ENCODE results near the gene PEX26.

Gene PEX26

DNA sequence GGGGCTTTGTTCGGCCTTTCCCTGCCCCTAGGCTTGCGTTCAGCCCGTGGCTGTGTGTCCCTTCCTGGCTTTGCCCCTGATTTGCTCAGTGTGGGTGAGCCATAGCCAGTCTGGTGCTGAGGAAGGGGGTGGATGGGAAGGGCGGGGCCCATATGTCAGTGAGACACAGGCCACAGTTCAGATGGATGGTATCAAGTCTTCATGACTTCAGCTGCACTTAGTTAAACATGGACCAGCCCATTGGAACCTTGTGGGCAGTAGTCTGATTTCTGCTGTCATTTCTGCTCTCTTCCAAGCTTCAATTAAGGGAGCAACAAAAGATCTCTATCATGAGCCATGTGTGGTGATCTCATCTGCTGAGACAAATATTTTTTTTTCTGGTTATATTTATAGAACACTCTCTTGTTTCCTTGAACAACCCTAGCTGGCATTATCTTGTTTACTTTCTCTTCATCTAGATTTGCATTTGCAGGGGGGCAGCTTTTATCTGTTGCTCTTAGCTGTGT is 21.6 kb upstream of the PEX26 start:
- in situ Hi-C loops (cut with MboI; ENCODE audit: low sequenced_read_pairs): loop anchor here (25.0 kb wide), 1 partner anchor 494 kb away; the partner anchor contains the start of gene SLC25A18

DNA sequence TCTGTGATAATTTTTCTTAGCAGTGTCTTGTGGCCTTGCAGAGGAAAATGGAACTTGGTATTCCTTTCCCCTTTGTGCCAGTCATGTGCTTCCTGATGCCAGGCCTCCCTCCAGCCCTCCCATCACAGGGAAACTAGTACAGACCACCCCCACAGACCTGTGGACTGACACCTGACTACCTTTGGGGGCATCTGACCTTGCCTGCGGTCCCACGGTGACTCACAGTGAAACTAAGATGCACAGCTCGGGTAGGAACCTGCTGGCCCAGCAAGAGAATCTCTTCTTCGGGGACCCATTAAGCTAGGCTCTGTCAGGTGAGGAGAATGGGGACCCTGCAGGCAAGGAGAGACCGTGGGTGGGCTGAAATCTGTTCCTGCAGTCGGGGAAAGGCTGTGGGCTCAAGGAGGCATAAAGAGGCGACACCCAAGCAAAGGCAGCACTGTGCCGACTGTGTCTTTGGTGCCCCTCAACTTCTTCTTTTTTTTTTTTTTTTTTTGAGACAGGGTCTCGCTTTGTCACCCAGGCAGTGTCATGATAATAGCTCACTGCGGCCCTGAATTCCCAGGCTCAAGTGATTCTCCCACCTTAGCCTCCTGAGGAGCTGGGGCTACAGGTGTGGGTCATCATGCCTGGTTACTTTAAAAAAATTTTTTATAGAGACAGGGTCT is 20.8 kb upstream of the PEX26 start:
- in situ Hi-C loops (cut with MboI; ENCODE audit: low sequenced_read_pairs): loop anchor here (25.0 kb wide), 1 partner anchor 495 kb away; the partner anchor contains the start of gene SLC25A18

DNA sequence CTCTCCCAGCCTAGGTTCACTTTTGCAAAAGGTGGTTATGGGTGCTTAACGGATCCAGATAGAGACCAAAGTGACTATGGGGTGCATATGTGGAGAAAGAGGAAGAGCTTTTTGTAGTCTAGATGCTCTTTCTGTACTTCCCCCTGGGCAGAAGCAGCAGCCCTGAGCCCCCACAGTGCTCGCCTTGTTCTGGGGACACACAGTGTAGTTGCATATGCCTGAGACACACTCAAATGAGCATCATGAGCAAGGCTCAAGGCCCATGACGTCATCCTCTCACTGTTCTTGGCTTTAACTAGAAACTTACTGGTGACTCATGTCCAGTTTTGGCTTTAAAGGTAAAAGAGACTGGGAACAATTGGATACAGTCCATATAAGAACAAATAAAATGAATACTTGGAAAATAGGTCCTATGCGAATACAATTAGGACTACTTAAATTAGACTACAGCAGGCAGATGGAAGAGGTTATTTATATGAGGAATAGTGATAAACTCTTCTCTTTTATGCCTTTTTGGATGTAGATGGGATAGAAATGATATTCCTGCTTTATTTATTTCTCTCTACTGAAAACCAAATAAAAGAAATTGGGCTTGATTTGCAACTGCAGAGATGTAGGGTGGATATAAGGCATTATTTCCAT is 20.1 kb upstream of the PEX26 start:
- in situ Hi-C loops (cut with MboI; ENCODE audit: low sequenced_read_pairs): loop anchor here (25.0 kb wide), 1 partner anchor 495 kb away; the partner anchor contains the start of gene SLC25A18

DNA sequence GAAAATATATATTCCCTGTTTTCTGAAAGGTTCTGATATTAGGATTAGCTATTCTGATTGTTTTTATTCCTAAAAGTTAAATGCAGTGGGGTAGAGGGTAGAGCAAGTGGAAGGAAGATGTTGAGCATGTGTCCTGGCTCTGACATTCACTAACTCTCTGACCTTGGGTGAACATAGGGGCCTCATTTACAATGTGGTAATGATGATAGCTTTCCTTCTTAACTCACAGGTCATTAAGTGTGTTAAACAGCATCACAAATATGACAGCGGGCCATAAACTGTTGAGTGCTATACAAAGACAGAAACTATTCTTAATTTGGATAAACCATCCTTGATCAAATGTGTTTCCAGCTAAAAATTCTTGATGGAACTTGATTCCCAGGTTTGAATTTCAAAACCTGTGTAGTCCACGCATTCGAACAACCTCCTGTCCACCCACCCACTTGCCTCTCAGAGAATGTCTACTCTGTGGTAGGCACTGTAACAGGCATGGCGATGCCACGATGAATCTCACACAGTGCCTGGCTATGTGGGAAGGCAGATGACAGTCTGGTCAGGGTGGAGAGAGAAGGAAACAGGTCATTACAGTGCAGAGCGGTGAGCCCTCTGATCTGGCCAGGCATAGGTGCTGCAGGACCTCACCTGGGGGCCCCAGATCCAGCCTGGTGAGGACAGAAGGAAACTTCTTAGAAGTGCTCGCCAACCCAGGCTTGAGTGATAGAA is 19.3 kb upstream of the PEX26 start:
- in situ Hi-C loops (cut with MboI; ENCODE audit: low sequenced_read_pairs): loop anchor here (25.0 kb wide), 1 partner anchor 496 kb away; the partner anchor contains the start of gene SLC25A18

DNA sequence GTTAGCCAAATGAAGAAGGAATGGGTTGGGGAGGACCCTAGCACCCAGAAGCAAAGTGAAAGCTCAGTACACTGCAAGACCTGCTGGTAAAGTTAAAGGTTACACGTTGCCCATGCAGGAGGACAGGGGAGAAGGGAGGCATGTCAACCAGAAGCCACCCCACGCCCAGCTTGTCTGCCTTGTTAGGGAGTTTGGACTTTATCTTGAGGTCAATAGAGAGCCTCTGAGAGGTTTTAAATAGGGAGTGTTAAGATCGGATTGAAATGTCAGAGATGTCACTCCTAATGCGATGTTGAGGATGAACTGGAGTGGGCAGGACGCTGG is 18.7 kb upstream of the PEX26 start:
- in situ Hi-C loops (cut with MboI; ENCODE audit: low sequenced_read_pairs): loop anchor here (25.0 kb wide), 1 partner anchor 497 kb away; the partner anchor contains the start of gene SLC25A18

GRCh38 chr22:18059473-18059872 is 18.3 kb upstream of the PEX26 start:
- in situ Hi-C loops (cut with MboI; ENCODE audit: low sequenced_read_pairs): loop anchor here (25.0 kb wide), 1 partner anchor 497 kb away; the partner anchor contains the start of gene SLC25A18

- in situ Hi-C loops (cut with MboI; ENCODE audit: low sequenced_read_pairs): loop anchor here (10.0 to 25.0 kb wide), 2 partner anchors 225 to 498 kb away; partner anchors contain the start of gene SLC25A18
Measured at GRCh38 chr22:18059991-18060390, 17.8 kb upstream of the PEX26 start.

- in situ Hi-C loops (cut with MboI; ENCODE audit: low sequenced_read_pairs): loop anchor here (10.0 to 25.0 kb wide), 2 partner anchors 226 to 499 kb away; partner anchors contain the start of gene SLC25A18
Measured at GRCh38 chr22:18060646-18061620, 16.9 kb upstream of the PEX26 start.

GRCh38 chr22:18062421-18062820 is 15.4 kb upstream of the PEX26 start:
- in situ Hi-C loops (cut with MboI; ENCODE audit: low sequenced_read_pairs): loop anchor here (10.0 to 25.0 kb wide), 2 partner anchors 228 to 500 kb away; partner anchors contain the start of gene SLC25A18

- in situ Hi-C loops (cut with MboI; ENCODE audit: low sequenced_read_pairs): loop anchor here (10.0 to 25.0 kb wide), 2 partner anchors 229 to 501 kb away; partner anchors contain the start of gene SLC25A18
Measured at GRCh38 chr22:18063306-18063705, 14.5 kb upstream of the PEX26 start.

DNA sequence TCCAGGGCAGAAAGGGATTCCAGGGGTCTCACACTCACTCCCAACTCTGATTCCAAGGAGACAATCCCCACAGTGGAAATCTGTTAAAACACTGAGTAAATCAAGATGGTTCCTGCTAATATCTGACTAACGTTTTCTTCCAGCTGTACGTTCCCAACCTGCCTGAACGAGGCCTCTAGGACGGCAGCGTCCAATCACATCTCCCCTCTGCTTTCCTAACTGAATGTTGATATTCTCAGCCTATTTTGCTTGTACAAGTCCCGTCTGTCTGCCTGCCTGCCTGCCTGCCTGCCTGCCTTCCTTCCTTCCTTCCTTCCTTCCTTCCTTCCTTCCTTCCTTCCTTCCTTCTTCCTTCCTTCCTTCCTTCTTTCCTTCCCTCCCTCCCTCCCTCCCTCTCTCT is 14.1 kb upstream of the PEX26 start:
- in situ Hi-C loops (cut with MboI; ENCODE audit: low sequenced_read_pairs): loop anchor here (10.0 to 25.0 kb wide), 2 partner anchors 229 to 501 kb away; partner anchors contain the start of gene SLC25A18

- in situ Hi-C loops (cut with MboI; ENCODE audit: low sequenced_read_pairs): loop anchor here (10.0 to 25.0 kb wide), 2 partner anchors 230 to 502 kb away; partner anchors contain the start of gene SLC25A18
Measured at GRCh38 chr22:18064636-18065035, 13.2 kb upstream of the PEX26 start.

GRCh38 chr22:18065256-18065655 is 12.5 kb upstream of the PEX26 start:
- in situ Hi-C loops (cut with MboI; ENCODE audit: low sequenced_read_pairs): loop anchor here (10.0 to 25.0 kb wide), 2 partner anchors 230 to 503 kb away; partner anchors contain the start of gene SLC25A18

- in situ Hi-C loops (cut with MboI; ENCODE audit: low sequenced_read_pairs): loop anchor here (10.0 to 25.0 kb wide), 2 partner anchors 232 to 504 kb away; partner anchors contain the start of gene SLC25A18
Measured at GRCh38 chr22:18066181-18066859, 11.5 kb upstream of the PEX26 start.

DNA sequence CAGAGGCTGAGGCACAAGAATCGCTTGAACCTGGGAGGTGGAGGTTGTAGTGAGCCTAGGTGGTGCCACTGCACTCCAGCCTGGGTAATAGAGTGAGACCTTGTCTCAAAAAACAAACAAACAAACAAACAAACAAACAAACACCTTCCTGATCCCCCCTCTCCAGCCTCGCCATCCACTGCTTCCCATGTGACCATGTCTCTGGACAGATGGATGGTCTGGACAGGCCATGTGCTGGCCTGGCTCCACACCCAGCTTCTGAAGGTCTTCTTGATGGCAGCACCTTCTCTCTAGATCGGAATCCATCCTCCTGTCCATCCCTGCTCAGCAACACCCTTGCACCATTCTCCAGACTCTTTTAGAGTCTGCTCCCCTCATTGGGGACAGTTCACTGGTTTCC is 10.7 kb upstream of the PEX26 start:
- in situ Hi-C loops (cut with MboI; ENCODE audit: low sequenced_read_pairs): loop anchor here (10.0 to 25.0 kb wide), 2 partner anchors 232 to 505 kb away; partner anchors contain the start of gene SLC25A18

GRCh38 chr22:18067548-18068341 is 10.0 kb upstream of the PEX26 start:
- in situ Hi-C loops (cut with MboI; ENCODE audit: low sequenced_read_pairs): loop anchor here (10.0 to 25.0 kb wide), 2 partner anchors 233 to 505 kb away; partner anchors contain the start of gene SLC25A18

- in situ Hi-C loops (cut with MboI; ENCODE audit: low sequenced_read_pairs): loop anchor here (10.0 to 25.0 kb wide), 2 partner anchors 234 to 506 kb away; partner anchors contain the start of gene SLC25A18
Measured at GRCh38 chr22:18068381-18068988, 9.3 kb upstream of the PEX26 start.

Measured in HL-60/S4 (cell line).